K562 (cell line): ENCODE measurements around the gene BUB3. TPM values are rescaled to one million over a fixed set of nuclear protein-coding genes. Genes with fewer than 3 reads are reported as not detected.
A peak's percentile ranks its signal among the peaks of the same experiment; 100 is the strongest.

Experiments
- ATAC-seq: fragments of 200-7000 bp; cut with Tn5 transposase; 3 replicates; pipeline ENCODE4 v1.9.1; 2020; ENCODE audit warnings: moderate library complexity
- BruUV-seq: library from RNA; stranded (reverse); fragments of 400-500 nt; replicated peaks from 2 replicates; lab custom pipeline; 2021; lab: Mats Ljungman, UMichigan
- CTCF ChIA-PET: fragments of 300-600 bp; formaldehyde crosslinking; extraction: SDS; loops from one replicate; lab custom pipeline; 2021; ENCODE audit warnings: low intra/inter-chr PET ratio; lab: Yijun Ruan, JAX
- POLR2A ChIA-PET: fragments of 300-600, 350-650 bp; sonication (Branson Sonifier 250); formaldehyde crosslinking; extraction: SDS; loops from one replicate; lab custom pipeline; 2021; ENCODE audit warnings: antibody characterized with exemption, inconsistent platforms; lab: Yijun Ruan, JAX
- DNase-seq, 4 experiments: peaks; one replicate each; pipeline versions ENCODE4 v3.0.0 to v3.0.0-alpha.2; 2011 to 2018; ENCODE audit warnings: low spot score in 3 of 4, mixed read lengths in 3 of 4; ENCODE audit errors: extremely low read depth in 1 of 4
- FAIRE-seq: peaks from 2 replicates; lab custom pipeline; 2011; peaks lifted over from hg19 to GRCh38; lab: Jason Lieb, UNC
- H2AFZ ChIP-seq: 2 replicates; pipeline ENCODE4 v1.6.0; 2011; ENCODE audit warnings: low read depth, low read length, control low read depth, inconsistent platforms
- H3K27ac ChIP-seq: fragments of 200-600 bp; 3 replicates; pipeline ENCODE4 v1.8.0; 2011; ENCODE audit warnings: low read depth, mild to moderate bottlenecking, control low read depth, inconsistent platforms, low read length, moderate library complexity, mixed read lengths; ENCODE audit errors: extremely low read depth
- H3K27me3 ChIP-seq, 2 experiments: fragments of 300-600 bp in 1 of 2; 2 replicates in 1 of 2; 3 replicates in 1 of 2; pipeline versions ENCODE4 v1.6.0 to v1.8.0; 2011; ENCODE audit warnings: inconsistent platforms in 2 of 2, low read length in 2 of 2, mild to moderate bottlenecking in 1 of 2, mixed read lengths in 1 of 2, moderate library complexity in 1 of 2; ENCODE audit not compliant: control insufficient read depth in 2 of 2, insufficient read depth in 2 of 2
- H3K36me3 ChIP-seq: fragments of 300-600 bp; 3 replicates; pipeline ENCODE4 v1.8.0; 2011; ENCODE audit warnings: mild to moderate bottlenecking, low read length, inconsistent platforms; ENCODE audit not compliant: control insufficient read depth, insufficient read depth
- H3K4me1 ChIP-seq, 2 experiments: fragments of 200-600 bp in 1 of 2; replicated peaks in 1 of 2; 2 replicates in 1 of 2; 3 replicates in 1 of 2; pipeline versions ENCODE4 v1.5.1 to v1.8.0; 2011; ENCODE audit warnings: inconsistent platforms in 2 of 2, low read length in 2 of 2, mild to moderate bottlenecking in 1 of 2, mixed read lengths in 1 of 2, moderate library complexity in 1 of 2; ENCODE audit not compliant: control insufficient read depth in 2 of 2, insufficient read depth in 2 of 2
- H3K4me2 ChIP-seq: 2 replicates; pipeline ENCODE4 v1.6.1; 2011; ENCODE audit warnings: low read length, control low read depth, inconsistent platforms, mixed read lengths; ENCODE audit not compliant: insufficient read depth
- H3K4me3 ChIP-seq: fragments of 200-600 bp; sonication (generic), shearing (Covaris generic); 2 replicates; pipeline ENCODE4 v1.5.1; 2016; ENCODE audit warnings: control low read depth, inconsistent platforms
- H3K79me2 ChIP-seq: fragments of 200-600 bp; 3 replicates; pipeline ENCODE4 v1.8.0; 2011; ENCODE audit warnings: low read length, inconsistent platforms; ENCODE audit not compliant: control insufficient read depth, insufficient read depth
- H3K9ac ChIP-seq, 2 experiments: 2 replicates each; pipeline versions ENCODE4 v1.6.0 to v1.6.1; 2011; ENCODE audit warnings: low read depth in 2 of 2, low read length in 2 of 2, control low read depth in 1 of 2, inconsistent platforms in 1 of 2, mild to moderate bottlenecking in 1 of 2, mixed read lengths in 1 of 2; ENCODE audit not compliant: insufficient read depth in 1 of 2
- H3K9me1 ChIP-seq: one replicate; pipeline ENCODE4 v1.6.0; 2011; ENCODE audit warnings: inconsistent platforms, mild to moderate bottlenecking, low read length, moderate library complexity; ENCODE audit not compliant: control insufficient read depth, insufficient read depth
- H3K9me3 ChIP-seq: replicated peaks from 2 replicates; pipeline ENCODE4 v1.5.1; 2011; ENCODE audit warnings: low read depth, low read length, inconsistent platforms; ENCODE audit not compliant: control insufficient read depth, insufficient read depth
- H4K20me1 ChIP-seq: replicated peaks from 2 replicates; pipeline ENCODE4 v1.6.1; 2011; ENCODE audit warnings: low read length, inconsistent platforms, mixed read lengths; ENCODE audit not compliant: control insufficient read depth, insufficient read depth
- HDAC6 ChIP-seq: IDR thresholded peaks from 2 replicates; pipeline ENCODE4 v1.6.1; 2012; ENCODE audit warnings: low read depth, mild to moderate bottlenecking, control low read depth, inconsistent platforms, low read length, moderate library complexity
- KAT2B ChIP-seq: IDR thresholded peaks from one replicate; pipeline ENCODE4 v1.6.1; 2012; ENCODE audit warnings: low read depth, mild to moderate bottlenecking, control low read depth, inconsistent platforms, low read length, moderate library complexity
- NFXL1 ChIP-seq: fragments of 450-650 bp; formaldehyde crosslinking; IDR thresholded peaks from 2 replicates; pipeline ENCODE4 v1.4.0; 2021; ENCODE audit warnings: mild to moderate bottlenecking
- NR2C1 ChIP-seq, 2 experiments: fragments of 450-650 bp; IDR thresholded peaks; 2 replicates each; pipeline ENCODE4 v1.6.1; 2017; ENCODE audit warnings: mild to moderate bottlenecking in 2 of 2, antibody characterized with exemption in 1 of 2, inconsistent platforms in 1 of 2, missing compliant biosample characterization in 1 of 2, missing genetic modification characterization in 1 of 2
- ZNF23 ChIP-seq: fragments of 250-450 bp; sonication (Bioruptor Pico); IDR thresholded peaks from 2 replicates; pipeline ENCODE4 v1.4.0; 2020; ENCODE audit warnings: mild to moderate bottlenecking
- ZNF507 ChIP-seq: conservative IDR thresholded peaks from 2 replicates; pipeline ENCODE4 v1.6.1; 2017; ENCODE audit warnings: missing genetic modification characterization, missing compliant biosample characterization
- WGBS: fragments of 100-300 bp; shearing (Covaris generic); methylation state at CpG from one replicate; pipeline ENCODE4 v1.1.6; 2016; ENCODE audit warnings: low coverage, mixed read lengths; ENCODE audit not compliant: insufficient coverage; ENCODE audit errors: missing lambda C conversion rate; 5-methylcytosine and 5-hydroxymethylcytosine counted together
- in situ Hi-C: fragments of 300-500 bp; cut with MboI; formaldehyde crosslinking; loops from 4 replicates; pipeline ENCODE4 v1.15.0; 2018; ENCODE audit warnings: inconsistent platforms, mixed read lengths
- intact Hi-C: fragments of 100-400 bp; cut with micrococcal nuclease; formaldehyde crosslinking; loops from 2 replicates; pipeline ENCODE4 v1.14.2; 2022
- polyA plus RNA-seq, 8 experiments: library from polyadenylated mRNA; depleted of rRNA in 4 of 8; stranded (reverse) in 5 of 8; unstranded in 3 of 8; fragments of >200 nt; fragmentation: Nextera tagmentation in 2 of 8; fragmentation: Illumina TruSeq in 1 of 8; extraction: Ambion mirVana in 2 of 8; extraction: Trizol in 1 of 8; gene quantifications; 2 replicates each; pipeline versions ENCODE4 v1.2.1 to v1.2.3, GENCODE V29; 2011 to 2014; ENCODE audit warnings: inconsistent platforms in 1 of 8, missing spikeins in 1 of 8
- total RNA-seq, 7 experiments: library from RNA; depleted of rRNA in 6 of 7; stranded (reverse); fragments of >200 nt in 6 of 7; fragmentation: Illumina TruSeq in 2 of 7; extraction: Trizol in 2 of 7; gene quantifications; 2 replicates each; pipeline versions ENCODE4 v1.2.1 to v1.2.3, GENCODE V29; 2011 to 2021; ENCODE audit warnings: low replicate concordance in 1 of 7
- TF ChIP-seq, protein P1 (sequence below): sonication (generic); formaldehyde crosslinking; IDR thresholded peaks from 2 replicates; pipeline ENCODE4 v1.8.0; 2022; ENCODE audit warnings: missing genetic modification reagents, mild to moderate bottlenecking, moderate library complexity, borderline replicate concordance

The BUB3 gene
- total and polyA plus RNA-seq, 9 of the 15 experiments (the other 6 are each of a cell fraction or from before 2014, with no cell fraction given), result 167 to 761 (median 225) TPM

DNA sequence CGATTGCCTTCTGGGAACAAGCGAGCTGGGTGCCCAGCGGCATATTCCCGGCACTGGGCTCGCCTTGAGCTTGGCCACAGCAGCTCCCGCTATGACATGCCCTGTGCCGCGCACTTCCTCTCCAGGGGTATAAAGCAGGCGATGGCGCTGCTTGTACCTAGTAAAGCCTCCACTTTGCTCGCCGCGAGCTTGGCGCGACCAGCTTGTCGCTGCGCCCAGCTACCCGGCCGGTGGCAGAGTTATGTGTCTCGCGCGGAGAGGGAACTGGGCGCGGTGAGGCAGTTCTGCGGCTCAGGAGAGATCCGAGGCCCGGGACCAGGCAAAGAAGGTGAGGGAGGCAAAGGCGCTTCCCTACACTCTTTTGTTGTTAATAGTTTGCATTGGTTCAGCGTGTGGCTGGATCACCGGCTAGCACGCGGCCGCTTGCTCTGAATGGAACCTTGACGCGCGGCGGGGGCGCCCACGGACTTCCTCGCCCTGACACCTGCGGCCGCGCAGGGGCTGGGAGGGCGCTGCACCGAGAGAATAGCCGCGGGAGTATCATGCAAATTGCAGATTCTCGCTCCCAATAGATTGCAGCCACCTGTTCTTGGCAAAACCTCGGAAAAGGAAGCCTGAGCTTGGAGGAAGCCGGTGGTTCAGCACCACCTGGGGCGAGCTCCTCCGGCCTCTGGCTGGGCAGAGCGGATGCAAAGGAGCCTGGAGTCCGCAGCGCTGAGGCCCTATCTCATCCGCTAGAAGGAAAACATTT is 3.0 kb upstream of the BUB3 start:
- peaks cover 15% of the 10 kb centered on the region for H3K36me3 ChIP-seq
- H3K9ac ChIP-seq, result no peak overlapping the region
- no peak overlapping the region for H3K4me2 ChIP-seq

More for the DNA sequence above, 3.0 kb upstream of the BUB3 start:
- Histone ChIP-seq H3K27ac (no peak overlapping the region), H3K27me3 (no peaks in the 10 kb centered on the region), H3K4me3 (no peak overlapping the region), H3K9me1 (no peaks in the 10 kb centered on the region), H3K4me1 (peaks cover 2 to 23% of the 10 kb centered on the region in 2 experiments; a peak in 4 of 5 replicates), H3K9me3 (no peaks in the 10 kb centered on the region), H2AFZ (no peak overlapping the region), H3K79me2 (peaks cover 20% of the 10 kb centered on the region), H4K20me1 (no peaks in the 10 kb centered on the region)
- TF ChIP-seq NR2C1 (IDR thresholded peaks at IDR 0.05), result 0 out of 2 replicates have a peak, but pooled peaks have one; percentile 4
- TF ChIP-seq NR2C1 (tag; IDR thresholded peaks at IDR 0.05), result no peak
- TF ChIP-seq, protein P1, sequence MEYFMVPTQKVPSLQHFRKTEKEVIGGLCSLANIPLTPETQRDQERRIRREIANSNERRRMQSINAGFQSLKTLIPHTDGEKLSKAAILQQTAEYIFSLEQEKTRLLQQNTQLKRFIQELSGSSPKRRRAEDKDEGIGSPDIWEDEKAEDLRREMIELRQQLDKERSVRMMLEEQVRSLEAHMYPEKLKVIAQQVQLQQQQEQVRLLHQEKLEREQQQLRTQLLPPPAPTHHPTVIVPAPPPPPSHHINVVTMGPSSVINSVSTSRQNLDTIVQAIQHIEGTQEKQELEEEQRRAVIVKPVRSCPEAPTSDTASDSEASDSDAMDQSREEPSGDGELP (CRISPR knock-in tag), result no peak
- no peak for TF ChIP-seq HDAC6
- TF ChIP-seq ZNF507 (tag), result no peak
- no peak for TF ChIP-seq KAT2B
- no peak for TF ChIP-seq NFXL1 (CRISPR knock-in tag)
- TF ChIP-seq ZNF23, result no peak
- BruUV-seq, result no TSS peak
- CTCF ChIA-PET, result no interaction called here
- POLR2A ChIA-PET, result interaction anchor here (0.6 to 0.8 kb wide), 3 partner anchors 7 to 17 kb away, joined by 3 to 5 read pairs (median 3); no protein-coding TSS in a partner anchor
- no peak for DNase-seq
- in situ Hi-C loops (no loop called here), intact Hi-C loops (no loop called here)
- no peak for ATAC-seq
- WGBS, result 93% methylated on average over 12 of the region's 56 CpGs
- no peak for FAIRE-seq
